T-cell (primary cell): ENCODE data around the gene NPDC1. TPM values are rescaled to one million over a fixed set of nuclear protein-coding genes. Genes with fewer than 3 reads are reported as not detected.

Experiments used
- ATAC-seq, 4 experiments: fragments of 200-7000 bp in 3 of 4; fragments of 150-1000 bp in 1 of 4; cut with Tn5 transposase; replicated peaks in 1 of 4; 1 replicate in 3 of 4; 2 replicates in 1 of 4; pipeline ENCODE4 v1.10.0; 2021; ENCODE audit warnings: moderate library complexity in 3 of 4, mild to moderate bottlenecking in 2 of 4, moderate number of reproducible peaks in 1 of 4
- CTCF ChIA-PET, 2 donors: fragments of 300-600 bp; sonication (Branson Sonifier 250); formaldehyde crosslinking; loops; one replicate each; lab custom pipeline; 2022; ENCODE audit warnings: antibody characterized with exemption in 2 of 2; lab: Charles Lee
- POLR2A ChIA-PET, 2 donors: fragments of 300-600 bp; sonication (Branson Sonifier 250); formaldehyde crosslinking; loops; one replicate each; lab custom pipeline; 2022; ENCODE audit warnings: antibody characterized with exemption in 2 of 2; lab: Charles Lee
- DNase-seq, 35 experiments: peaks; one replicate each; pipeline versions ENCODE4 v3.0.0 to v3.0.0-alpha.2; 2013 to 2023
- H3K27ac ChIP-seq: one replicate; pipeline ENCODE4 v1.5.1; 2013; ENCODE audit warnings: low read length
- H3K27me3 ChIP-seq, 2 experiments: replicated peaks in 1 of 2; 1 replicate in 1 of 2; 2 replicates in 1 of 2; pipeline versions ENCODE4 v1.6.1 to v1.7.0; 2013; ENCODE audit warnings: low read length in 1 of 2, mixed read lengths in 1 of 2; ENCODE audit not compliant: control insufficient read depth in 2 of 2, insufficient read depth in 2 of 2; ENCODE audit errors: extremely low read depth in 1 of 2
- H3K36me3 ChIP-seq, 2 donors: 1 replicate in 1 of 2; 2 replicates in 1 of 2; pipeline versions ENCODE4 v1.6.1 to v1.7.0; 2013; ENCODE audit warnings: low read length in 1 of 2; ENCODE audit not compliant: control insufficient read depth in 2 of 2, insufficient read depth in 1 of 2; ENCODE audit errors: extremely low read depth in 1 of 2
- H3K4me1 ChIP-seq, 2 experiments: 1 replicate in 1 of 2; 2 replicates in 1 of 2; pipeline versions ENCODE4 v1.6.1 to v1.7.0; 2013; ENCODE audit warnings: low read length in 2 of 2, mixed read lengths in 1 of 2; ENCODE audit not compliant: insufficient read depth in 2 of 2, control insufficient read depth in 1 of 2; ENCODE audit errors: extremely low read depth in 1 of 2
- H3K4me3 ChIP-seq, 2 donors: 1 replicate in 1 of 2; 2 replicates in 1 of 2; pipeline versions ENCODE4 v1.5.1 to v1.7.0; 2013; ENCODE audit warnings: mild to moderate bottlenecking in 2 of 2, low read length in 1 of 2, moderate library complexity in 1 of 2; ENCODE audit not compliant: control insufficient read depth in 1 of 2; ENCODE audit errors: extremely low read depth in 1 of 2
- H3K9me3 ChIP-seq: 2 replicates; pipeline ENCODE4 v1.7.0; 2013
- H3K27ac Mint-ChIP-seq, 2 donors: one replicate each; pipeline ENCODE4 v1.8.0; 2020 to 2021; ENCODE audit warnings: mild to moderate bottlenecking in 2 of 2, mixed read lengths in 2 of 2
- H3K27me3 Mint-ChIP-seq, 2 donors: one replicate each; pipeline ENCODE4 v1.8.0; 2021 to 2022; ENCODE audit warnings: mixed read lengths in 2 of 2
- H3K36me3 Mint-ChIP-seq: one replicate; pipeline ENCODE4 v1.8.0; 2021; ENCODE audit warnings: mixed read lengths
- H3K4me1 Mint-ChIP-seq, 3 donors: one replicate each; pipeline ENCODE4 v1.8.0; 2020 to 2022; ENCODE audit warnings: mixed read lengths in 3 of 3, mild to moderate bottlenecking in 1 of 3
- H3K4me3 Mint-ChIP-seq, 3 donors: one replicate each; pipeline ENCODE4 v1.8.0; 2020 to 2022; ENCODE audit warnings: mild to moderate bottlenecking in 3 of 3, mixed read lengths in 3 of 3, moderate library complexity in 3 of 3
- H3K9me3 Mint-ChIP-seq, 3 donors: one replicate each; pipeline ENCODE4 v1.8.0; 2020 to 2022; ENCODE audit warnings: mixed read lengths in 3 of 3
- WGBS: methylation state at CpG from one replicate; pipeline ENCODE4 v1.1.5; 2013; ENCODE audit warnings: missing lambda C conversion rate; ENCODE audit not compliant: insufficient coverage; 5-methylcytosine and 5-hydroxymethylcytosine counted together
- total RNA-seq, 35 experiments: library from RNA in 6 of 35; stranded (reverse) in 6 of 35; fragments of 120-200 nt in 1 of 35; gene quantifications; one replicate each; pipeline versions ENCODE4 v1.2.1 to v1.2.4 and lab custom pipeline; 2013 to 2026

The NPDC1 gene
- total RNA-seq, 5 donors from 2014 or later (not counting 1 experiment from before 2014, with no cell fraction given): 32.4 to 76.7 (median 57.0) TPM

DNA sequence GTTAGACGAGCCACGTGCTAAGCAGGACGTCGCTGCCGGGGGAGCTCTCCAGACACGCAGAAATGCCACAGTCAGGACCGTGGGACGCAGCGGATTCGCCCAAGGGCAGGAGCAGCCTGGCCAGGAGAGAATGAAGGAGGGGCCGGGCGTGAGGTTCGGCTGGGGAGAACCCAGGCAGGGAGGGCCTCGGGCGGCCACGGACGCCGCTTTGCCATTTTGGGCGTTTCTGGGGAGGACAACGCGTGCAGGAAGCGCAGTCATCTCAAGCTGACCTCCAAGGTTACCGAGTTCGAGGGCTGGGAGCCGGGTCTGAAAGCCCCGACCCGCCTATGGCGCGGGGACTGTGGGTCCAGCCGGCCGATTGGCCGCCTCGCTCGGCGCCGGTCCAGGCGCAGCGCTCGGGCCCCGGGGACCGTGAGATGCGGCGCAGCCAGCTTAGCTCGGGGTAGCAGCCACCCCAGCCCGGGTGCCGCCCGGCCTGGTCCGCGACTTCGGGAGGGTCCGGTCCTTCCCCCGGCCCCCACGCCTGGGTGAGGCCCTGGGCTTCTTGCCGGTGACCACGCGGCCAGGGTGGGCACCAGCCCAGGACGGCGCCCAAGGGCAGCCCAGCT is 40.0 kb upstream of the NPDC1 start:
- Histone ChIP-seq H3K4me3 (peak overlapping the region; percentile 67 to 75), H3K27ac (peak overlapping the region; percentile 61), H3K36me3 (peaks cover 7 to 28% of the 10 kb centered on the region in 2 donors), H3K9me3 (no peaks in the 10 kb centered on the region), H3K27me3 (peaks cover 0 to 3% of the 10 kb centered on the region in 2 experiments), H3K4me1 (peaks cover 13 to 31% of the 10 kb centered on the region in 2 experiments)
- Mint-ChIP-seq H3K9me3 (no peaks in the 10 kb centered on the region), H3K4me1 (peaks cover 28 to 38% (median 32%) of the 10 kb centered on the region in 3 donors), H3K27ac (peak overlapping the region; percentile 87 to 94), H3K27me3 (no peaks in the 10 kb centered on the region), H3K36me3 (peaks cover 12% of the 10 kb centered on the region), H3K4me3 (peak overlapping the region; percentile 79 to 93 (median 87))
- ChIA-PET CTCF (interaction anchor here (0.6 to 1.8 kb wide), 7 partner anchors 10 to 185 kb away, joined by 3 to 42 read pairs (median 3); partner anchors contain the start of genes ABCA2 (in 1 of the 2) and SAPCD2 (in 1 of the 2)), POLR2A (interaction anchor here (0.6 to 1.5 kb wide), 6 partner anchors 10 to 158 kb away, joined by 3 to 12 read pairs (median 7); partner anchors contain the start of genes SAPCD2 (in 1 of the 2), TPRN (in 1 of the 2) and TUBB4B (in 1 of the 2))
- ATAC-seq: peak in 3 of 4 experiments; percentile 6 to 11 (median 8)
- peak in 6 of 35 experiments; percentile 13 to 39 (median 16) for DNase-seq
- WGBS: under 1% methylated on average over 58 of the region's 58 CpGs

- Mint-ChIP-seq H3K36me3 (peaks cover 14% of the 10 kb centered on the region), H3K27me3 (no peaks in the 10 kb centered on the region), H3K9me3 (no peaks in the 10 kb centered on the region), H3K4me3 (no peak overlapping the region), H3K4me1 (peaks cover 29 to 40% (median 30%) of the 10 kb centered on the region in 3 donors), H3K27ac (no peak overlapping the region)
- Histone ChIP-seq H3K4me1 (peaks cover 13 to 25% of the 10 kb centered on the region in 2 experiments), H3K4me3 (no peak overlapping the region), H3K36me3 (peaks cover 0 to 24% of the 10 kb centered on the region in 2 donors), H3K27me3 (peaks cover 0 to 3% of the 10 kb centered on the region in 2 experiments), H3K27ac (no peak overlapping the region), H3K9me3 (no peaks in the 10 kb centered on the region)
- CTCF ChIA-PET: no interaction called here
- WGBS: 83% methylated on average over 9 of the region's 9 CpGs
- ATAC-seq (no peak), DNase-seq (no peak)
- POLR2A ChIA-PET: no interaction called here
These were observed 38.5 kb upstream of the NPDC1 start for GRCh38 chr9:137084526-137084925.

DNA sequence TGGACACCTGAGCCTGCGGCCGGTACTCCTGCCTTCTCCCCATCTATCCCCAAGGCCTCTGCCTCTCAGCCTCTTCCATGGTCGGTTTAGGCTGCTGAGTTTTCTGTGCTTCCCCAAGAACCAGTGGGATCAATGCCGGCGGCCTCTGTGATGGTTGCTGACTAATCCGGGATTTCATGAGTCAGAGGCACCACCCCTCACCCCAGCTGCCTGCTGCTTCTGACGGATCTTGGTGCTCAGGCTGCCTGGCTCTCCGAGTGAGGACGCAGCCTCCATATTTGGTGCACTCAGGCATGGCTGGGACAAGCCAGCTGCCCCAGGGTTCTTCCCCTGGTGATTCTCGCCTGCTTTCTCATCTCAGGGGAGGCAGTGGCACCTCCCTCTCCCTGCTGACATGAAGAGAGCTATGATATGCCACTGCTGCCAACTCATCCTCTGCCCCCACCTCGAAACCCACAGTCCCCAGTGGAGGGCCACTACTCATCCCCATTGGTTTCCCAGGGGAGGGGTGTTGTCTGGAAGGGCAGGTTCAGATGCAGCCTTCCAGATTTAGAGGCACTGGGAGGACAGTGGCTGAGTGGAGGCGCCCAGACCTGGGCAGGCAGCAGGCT is 37.5 kb upstream of the NPDC1 start:
- H3K4me3 ChIP-seq: no peak overlapping the region
- H3K27ac ChIP-seq: no peak overlapping the region
- Mint-ChIP-seq H3K27me3 (no peaks in the 10 kb centered on the region), H3K4me1 (peaks cover 20 to 31% (median 22%) of the 10 kb centered on the region in 3 donors), H3K9me3 (no peaks in the 10 kb centered on the region), H3K4me3 (no peak overlapping the region), H3K36me3 (peaks cover 8% of the 10 kb centered on the region), H3K27ac (no peak overlapping the region)
- ChIA-PET CTCF (no interaction called here), POLR2A (no interaction called here)
- H3K4me1 ChIP-seq: peaks cover 13 to 28% of the 10 kb centered on the region in 2 experiments
- peaks cover 0 to 6% of the 10 kb centered on the region in 2 experiments for H3K27me3 ChIP-seq
- H3K9me3 ChIP-seq: no peaks in the 10 kb centered on the region
- WGBS: 85% methylated on average over 6 of the region's 12 CpGs
- no peak for DNase-seq
- no peak for ATAC-seq
- peaks cover 0 to 14% of the 10 kb centered on the region in 2 donors for H3K36me3 ChIP-seq

DNA sequence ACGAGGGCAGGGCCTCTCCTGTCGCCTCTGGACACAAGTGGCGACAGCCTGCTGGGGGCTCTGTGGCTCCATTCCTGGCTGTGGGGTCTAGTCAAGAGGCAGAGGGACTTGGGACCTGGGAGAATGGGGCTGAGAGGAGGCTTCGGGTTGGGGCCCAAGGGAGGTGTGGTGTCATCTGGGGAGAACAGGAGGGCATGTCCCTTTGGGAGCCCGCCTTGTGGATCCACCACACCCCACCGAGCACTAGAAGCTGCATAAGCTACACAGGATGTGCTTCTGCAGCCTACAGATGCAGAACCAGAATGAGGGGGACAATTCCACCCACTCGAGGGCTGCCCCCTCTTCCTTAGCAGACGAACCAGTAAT is 36.9 kb upstream of the NPDC1 start:
- Histone ChIP-seq H3K36me3 (peaks cover 0 to 14% of the 10 kb centered on the region in 2 donors), H3K27ac (no peak overlapping the region), H3K4me3 (no peak overlapping the region), H3K27me3 (peaks cover 0 to 8% of the 10 kb centered on the region in 2 experiments), H3K4me1 (peaks cover 11 to 33% of the 10 kb centered on the region in 2 experiments), H3K9me3 (no peaks in the 10 kb centered on the region)
- H3K4me3 Mint-ChIP-seq: no peak overlapping the region
- no peak for ATAC-seq
- H3K36me3 Mint-ChIP-seq: peaks cover 8% of the 10 kb centered on the region
- WGBS: 77% methylated on average over 4 of the region's 8 CpGs
- no peak for DNase-seq
- H3K27ac Mint-ChIP-seq: no peak overlapping the region
- no peaks in the 10 kb centered on the region for H3K27me3 Mint-ChIP-seq
- H3K4me1 Mint-ChIP-seq: peaks cover 16 to 28% (median 17%) of the 10 kb centered on the region in 3 donors
- CTCF ChIA-PET: no interaction called here
- POLR2A ChIA-PET: no interaction called here
- no peaks in the 10 kb centered on the region for H3K9me3 Mint-ChIP-seq

- no peaks in the 10 kb centered on the region for H3K27me3 Mint-ChIP-seq
- CTCF ChIA-PET: no interaction called here
- H3K27ac Mint-ChIP-seq: no peak overlapping the region
- peaks cover 8% of the 10 kb centered on the region for H3K36me3 Mint-ChIP-seq
- Histone ChIP-seq H3K36me3 (peaks cover 0 to 14% of the 10 kb centered on the region in 2 donors), H3K4me3 (no peak overlapping the region), H3K27ac (no peak overlapping the region), H3K4me1 (peaks cover 7 to 31% of the 10 kb centered on the region in 2 experiments), H3K9me3 (no peaks in the 10 kb centered on the region), H3K27me3 (peaks cover 0 to 8% of the 10 kb centered on the region in 2 experiments)
- H3K4me3 Mint-ChIP-seq: no peak overlapping the region
- no peak for ATAC-seq
- peaks cover 10 to 22% (median 12%) of the 10 kb centered on the region in 3 donors for H3K4me1 Mint-ChIP-seq
- no peaks in the 10 kb centered on the region for H3K9me3 Mint-ChIP-seq
- POLR2A ChIA-PET: no interaction called here
- no peak for DNase-seq
- 96% methylated on average over 14 of the region's 16 CpGs for WGBS
These were observed 36.4 kb upstream of the NPDC1 start for GRCh38 chr9:137082222-137082924.
